ENCODE results near the gene C16orf96. TPM values are rescaled to one million over a fixed set of nuclear protein-coding genes. Genes with fewer than 3 reads are reported as not detected.

C16orf96 gene
- total RNA-seq, 6 experiments from 2014 or later: 0.06 to 0.24 (median 0.16) TPM; not detected in 1

- DNase-seq (no peak), ATAC-seq (no peak)
- Histone ChIP-seq H3K27ac (no peak overlapping the region), H3K36me3 (no peaks in the 10 kb centered on the region), H3K4me3 (no peak overlapping the region), H3K27me3 (no peaks in the 10 kb centered on the region), H3K9me3 (no peaks in the 10 kb centered on the region), H3K4me1 (no peaks in the 10 kb centered on the region)
- intact Hi-C loops (cut with DNase I): no loop called here
- no peak for TF ChIP-seq POLR2A (IDR thresholded peaks at IDR 0.05)
- no peak for TF ChIP-seq CTCF (IDR thresholded peaks at IDR 0.05)
- WGBS (ENCODE audit: insufficient coverage, low coverage, low lambda C conversion rate, missing lambda C conversion rate): no CpG with 5 or more reads among the region's 4 CpGs
These were observed 32.5 kb upstream of the C16orf96 start for GRCh38 chr16:4523686-4524085.

GRCh38 chr16:4524571-4524970, 31.6 kb upstream of the C16orf96 start:
- ATAC-seq: no peak
- no peaks in the 10 kb centered on the region for H3K4me1 ChIP-seq

GRCh38 chr16:4525069-4525468, 31.1 kb upstream of the C16orf96 start:
- 97% methylated on average over 4 of the region's 7 CpGs for WGBS (ENCODE audit: insufficient coverage, low coverage, low lambda C conversion rate, missing lambda C conversion rate)
- Histone ChIP-seq H3K4me1 (no peaks in the 10 kb centered on the region), H3K9me3 (no peaks in the 10 kb centered on the region), H3K4me3 (no peak overlapping the region), H3K27ac (no peak overlapping the region), H3K36me3 (no peaks in the 10 kb centered on the region), H3K27me3 (no peaks in the 10 kb centered on the region)
- DNase-seq: no peak
- intact Hi-C loops (cut with DNase I): no loop called here
- ATAC-seq: no peak
- TF ChIP-seq CTCF (IDR thresholded peaks at IDR 0.05): no peak

More at GRCh38 chr16:4524571-4524970, 31.6 kb upstream of the C16orf96 start:
- no peaks in the 10 kb centered on the region for H3K27me3 ChIP-seq
- DNase-seq: no peak
- no peaks in the 10 kb centered on the region for H3K9me3 ChIP-seq
- H3K36me3 ChIP-seq: no peaks in the 10 kb centered on the region
- no peak overlapping the region for H3K27ac ChIP-seq
- TF ChIP-seq CTCF (IDR thresholded peaks at IDR 0.05): no peak
- no peak for TF ChIP-seq POLR2A (IDR thresholded peaks at IDR 0.05)
- intact Hi-C loops (cut with DNase I): no loop called here
- no peak overlapping the region for H3K4me3 ChIP-seq

- Histone ChIP-seq H3K9me3 (no peaks in the 10 kb centered on the region), H3K27me3 (no peaks in the 10 kb centered on the region), H3K4me3 (no peak overlapping the region), H3K4me1 (no peaks in the 10 kb centered on the region), H3K27ac (no peak overlapping the region), H3K36me3 (no peaks in the 10 kb centered on the region)
- WGBS (ENCODE audit: insufficient coverage, low coverage, low lambda C conversion rate, missing lambda C conversion rate): 91% methylated on average over 6 of the region's 13 CpGs
- intact Hi-C loops (cut with DNase I): no loop called here
- ATAC-seq (no peak), DNase-seq (no peak)
- TF ChIP-seq POLR2A (IDR thresholded peaks at IDR 0.05) (no peak), CTCF (IDR thresholded peaks at IDR 0.05) (no peak)
These were observed 30.4 kb upstream of the C16orf96 start for GRCh38 chr16:4525634-4526277.
